HG02763 (cell line): ENCODE data around the gene MAP4K3.
A peak's percentile ranks its signal among the peaks of the same experiment; 100 is the strongest.

Experiments
- ATAC-seq: cut with Tn5 transposase; IDR thresholded peaks from one replicate; pipeline ENCODE4 v1.9.1; 2021; ENCODE audit warnings: mild to moderate bottlenecking, moderate library complexity; ENCODE audit not compliant: unreplicated experiment

The MAP4K3 gene

DNA sequence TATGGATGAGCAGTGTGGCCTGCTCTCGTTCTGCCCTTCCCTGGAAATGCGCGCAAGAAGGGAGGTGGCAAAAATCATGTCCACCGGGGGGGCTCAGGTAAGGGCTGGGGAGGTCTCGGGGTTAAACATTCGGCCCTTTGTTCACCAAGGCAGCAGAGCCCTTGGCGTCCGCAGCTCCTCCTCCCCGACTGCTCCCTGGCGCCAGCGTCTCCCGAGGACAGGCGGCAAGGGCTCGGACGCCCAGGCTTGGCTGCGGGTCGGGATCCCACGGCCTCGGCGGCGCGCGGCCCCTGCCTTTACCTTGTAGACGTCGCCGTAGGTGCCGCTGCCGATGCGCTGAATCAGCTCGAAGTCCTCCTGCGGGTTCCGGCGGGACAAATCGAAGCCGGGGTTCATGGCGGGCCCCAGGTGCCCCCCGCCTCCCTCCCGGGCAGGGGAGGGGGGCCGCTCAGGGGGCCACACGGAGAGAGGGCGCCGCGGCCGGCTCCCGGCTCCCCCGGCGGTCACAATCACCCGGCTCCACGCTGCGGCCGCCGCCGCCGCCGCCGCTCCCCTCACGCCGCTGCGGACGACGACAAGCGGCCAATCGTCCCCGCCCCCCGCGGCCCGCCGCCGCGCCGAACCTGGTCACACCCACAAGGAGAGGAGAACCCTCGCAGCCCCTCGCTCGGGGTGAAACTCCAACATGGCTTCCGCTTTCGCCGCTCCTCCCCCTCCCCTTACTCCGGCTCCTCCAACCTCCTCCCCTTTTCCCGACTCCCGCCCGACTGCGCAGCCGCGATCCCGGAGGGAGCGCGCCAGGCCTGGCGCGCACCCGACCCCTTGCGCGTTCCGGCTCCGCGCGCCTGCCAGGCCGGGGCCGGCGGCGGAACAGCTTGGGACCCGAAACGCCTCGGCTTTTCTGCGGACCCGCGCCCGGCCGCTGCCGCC lies at the start of gene MAP4K3:
Gene MAP4K3, minus strand, starts transcription at position 694 of the 930 bp plus-strand sequence. Its CDS starts 298 bp downstream, at position 396.
- peak; percentile 76 for ATAC-seq

DNA sequence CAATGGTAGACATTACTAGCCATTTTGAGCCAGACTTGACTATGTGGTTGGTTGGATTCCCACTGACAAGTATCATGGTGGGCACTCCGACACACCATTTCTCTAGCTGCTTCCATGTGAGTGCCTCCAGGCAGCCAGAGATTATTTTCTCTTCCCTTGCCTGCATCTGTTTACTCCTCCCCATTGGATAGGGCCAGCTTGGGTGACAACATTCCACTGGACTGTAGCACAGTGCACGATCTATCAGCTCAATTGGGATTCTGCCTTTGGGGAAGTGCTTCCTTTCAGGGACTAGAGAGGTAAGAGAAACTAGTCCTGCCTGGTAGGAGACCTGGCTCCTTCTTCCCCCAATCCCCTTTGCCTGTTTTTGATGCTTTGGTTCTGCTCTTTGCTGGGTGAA lies 49.0 kb upstream of the MAP4K3 start:
- ATAC-seq = no peak

DNA sequence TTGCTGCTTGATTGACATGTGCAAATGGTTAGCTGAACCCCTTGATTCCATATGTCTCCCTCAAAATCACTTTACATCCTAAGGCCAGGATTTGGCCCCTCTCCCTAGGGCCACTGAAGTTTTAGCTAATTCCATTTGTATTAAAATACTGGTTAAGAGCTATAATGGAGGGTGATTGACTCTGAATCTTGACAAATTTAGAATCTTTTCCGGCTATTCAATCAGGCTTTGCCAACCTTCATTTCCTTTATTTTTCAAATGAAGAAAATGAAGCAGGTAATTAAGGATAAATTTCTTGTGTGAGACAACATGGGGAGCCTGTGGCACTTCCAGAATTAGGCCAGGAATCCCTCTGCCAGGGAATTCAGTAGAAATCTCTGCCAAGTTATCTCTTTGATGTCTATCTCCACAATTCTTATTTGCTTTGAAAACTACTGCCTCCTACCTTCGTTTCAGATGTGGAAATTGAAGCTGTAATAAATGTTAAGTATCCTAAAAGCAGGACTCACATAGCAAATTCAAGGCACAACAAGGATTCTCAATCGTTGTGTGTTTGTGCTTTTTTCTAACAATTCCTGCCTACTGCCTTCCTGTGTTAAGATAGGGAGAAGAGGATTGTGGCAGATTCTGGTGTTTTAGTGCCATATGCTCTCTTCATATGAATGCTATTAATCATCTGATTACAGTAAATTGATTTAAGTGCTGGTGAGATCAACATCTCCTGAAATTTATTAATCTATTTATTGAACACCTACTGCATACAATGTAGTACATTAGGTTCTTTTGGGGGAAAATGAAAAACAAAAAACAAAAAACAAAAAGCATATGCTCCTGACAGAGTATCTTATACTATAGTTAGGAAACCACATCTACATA lies 47.8 kb upstream of the MAP4K3 start:
- ATAC-seq = no peak

DNA sequence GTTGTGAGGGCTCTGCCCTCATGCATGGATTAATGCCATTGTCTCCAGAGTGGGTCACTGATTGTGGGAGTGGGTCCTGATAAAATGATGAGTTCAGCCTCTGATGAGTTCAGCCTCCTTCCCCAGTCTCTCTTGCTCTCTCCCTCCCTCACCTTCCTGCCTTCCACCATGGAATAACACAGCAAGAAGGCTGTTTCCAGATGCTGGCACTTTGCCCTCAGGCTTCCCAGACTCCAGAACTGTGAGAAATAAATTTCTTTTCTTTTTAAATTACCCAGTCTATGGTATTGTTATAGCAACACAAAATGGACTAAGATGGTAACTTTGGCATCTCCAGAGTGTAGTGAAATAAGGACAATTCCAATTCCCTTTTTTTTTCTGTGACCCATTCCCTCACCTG lies 47.1 kb upstream of the MAP4K3 start:
- ATAC-seq = no peak

DNA sequence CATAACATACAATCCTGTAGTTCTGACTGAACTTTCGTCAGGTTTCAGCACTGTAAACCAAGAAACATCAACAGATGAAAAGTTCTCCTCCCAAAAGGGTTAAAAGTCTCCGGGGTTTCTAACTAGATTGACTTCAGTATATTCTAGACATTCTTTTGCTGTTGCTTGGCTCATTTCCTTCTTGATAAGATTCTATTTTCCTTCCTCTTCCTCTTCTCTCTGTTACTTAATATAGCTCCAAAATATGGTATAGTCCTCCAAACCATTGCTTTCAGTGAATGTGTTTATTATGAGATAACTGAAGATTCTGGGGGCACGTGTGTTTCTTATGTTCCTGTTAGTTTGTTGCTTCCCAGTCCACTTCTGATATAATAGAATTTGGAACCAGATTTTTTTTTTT lies 46.4 kb upstream of the MAP4K3 start:
- no peak for ATAC-seq

DNA sequence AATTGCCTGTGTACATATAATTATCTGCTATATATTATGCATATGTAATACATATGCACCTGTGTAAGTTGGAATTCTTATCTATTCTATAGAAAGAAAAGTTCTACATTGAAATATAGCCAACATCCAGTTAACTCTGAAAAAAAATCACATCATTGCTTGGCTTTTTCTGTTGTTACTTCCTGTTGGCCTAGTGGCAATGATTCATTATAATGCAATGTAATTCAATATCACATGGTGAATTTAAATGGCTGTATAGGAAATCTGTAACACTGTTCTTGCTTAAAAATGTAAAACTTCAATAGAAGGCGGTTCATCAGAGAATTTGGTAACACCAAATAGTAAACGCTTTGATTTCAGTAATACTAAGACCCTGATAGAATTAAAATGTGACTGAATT lies 44.5 kb upstream of the MAP4K3 start:
- no peak for ATAC-seq

DNA sequence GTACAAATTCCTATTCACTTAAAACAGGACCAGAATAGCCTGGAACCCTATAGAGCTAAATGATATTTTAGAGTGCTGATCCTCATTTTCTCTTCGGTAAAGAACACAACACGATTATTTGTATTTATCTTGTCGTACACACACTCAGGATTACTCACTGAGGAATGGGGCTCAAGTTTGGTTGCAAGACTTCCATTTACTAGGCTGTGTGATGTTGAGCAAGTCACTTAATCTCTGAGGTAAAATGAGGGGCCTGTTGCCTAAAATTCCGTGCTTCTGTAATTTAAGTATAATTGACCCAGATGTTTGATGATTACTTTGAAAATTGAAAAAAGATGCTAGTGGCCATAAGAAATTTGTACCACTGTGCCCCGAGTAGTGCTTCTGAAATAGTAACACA lies 42.6 kb upstream of the MAP4K3 start:
- ATAC-seq = no peak

DNA sequence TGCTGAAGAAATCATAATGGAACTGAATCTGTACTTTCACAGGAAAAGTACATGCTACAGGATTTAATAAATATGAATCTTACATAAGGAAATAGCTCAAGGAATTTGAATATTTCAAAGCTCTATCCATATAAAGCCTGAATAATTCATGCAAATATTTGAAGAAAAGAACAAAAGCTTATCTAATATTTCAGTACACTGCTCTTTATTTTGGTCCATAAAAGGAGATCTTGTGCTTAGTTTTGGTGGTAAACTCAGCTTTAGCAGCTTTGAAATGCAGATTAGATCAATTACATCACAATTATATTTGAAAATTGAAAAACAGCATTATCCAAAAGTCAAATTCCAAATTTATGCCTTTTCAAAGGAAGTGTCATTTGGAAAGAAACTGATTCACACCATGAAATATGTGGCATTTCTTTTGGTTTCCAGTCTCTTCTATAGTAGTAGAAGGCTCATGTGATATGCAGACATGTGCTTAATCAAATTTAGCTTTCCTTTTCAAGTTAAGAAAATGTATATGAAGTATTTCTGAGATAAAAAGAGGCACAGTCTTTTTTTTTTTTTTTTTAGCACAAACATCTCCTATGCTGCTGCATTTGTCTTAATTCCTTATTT lies 42.1 kb upstream of the MAP4K3 start:
- no peak for ATAC-seq

DNA sequence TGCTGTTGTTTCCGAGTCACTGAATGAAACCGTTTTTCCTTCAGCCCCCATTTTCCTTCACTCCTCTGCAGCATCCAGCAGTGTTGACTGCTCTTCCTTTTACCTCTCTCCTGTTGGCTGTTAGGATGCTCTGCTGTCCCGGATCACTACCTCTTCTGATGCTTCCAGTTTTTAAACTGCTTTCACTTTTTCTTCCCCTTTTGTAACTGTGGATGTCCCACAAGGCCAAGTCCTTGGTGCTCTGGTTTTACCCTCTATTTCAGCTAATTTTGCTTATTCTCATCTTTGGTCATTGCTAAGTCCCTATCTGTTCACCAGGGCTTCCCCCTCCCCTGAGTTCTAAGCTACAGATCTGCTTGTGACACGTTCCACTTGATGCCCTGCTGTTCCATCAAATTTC lies 39.4 kb upstream of the MAP4K3 start:
- peak; percentile 86 for ATAC-seq

DNA sequence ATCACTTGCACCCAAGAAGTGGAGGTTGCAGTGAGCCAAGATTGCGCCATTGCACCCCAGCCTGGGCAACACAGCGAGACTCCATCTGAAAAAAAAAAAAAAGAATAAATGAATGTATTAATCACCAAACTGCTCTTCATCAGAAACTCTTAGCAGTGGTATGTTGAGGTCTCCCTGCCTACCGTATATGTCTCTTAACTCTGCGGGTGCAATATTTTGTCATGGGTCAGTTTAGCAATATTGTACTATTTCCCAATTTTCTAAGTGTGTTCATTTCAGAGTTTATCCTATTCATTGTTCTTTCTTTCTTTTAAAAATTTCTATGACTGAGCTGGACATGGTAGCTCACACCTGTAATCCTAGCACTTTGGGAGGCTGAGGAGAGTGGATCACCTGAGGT lies 37.9 kb upstream of the MAP4K3 start:
- ATAC-seq = no peak

DNA sequence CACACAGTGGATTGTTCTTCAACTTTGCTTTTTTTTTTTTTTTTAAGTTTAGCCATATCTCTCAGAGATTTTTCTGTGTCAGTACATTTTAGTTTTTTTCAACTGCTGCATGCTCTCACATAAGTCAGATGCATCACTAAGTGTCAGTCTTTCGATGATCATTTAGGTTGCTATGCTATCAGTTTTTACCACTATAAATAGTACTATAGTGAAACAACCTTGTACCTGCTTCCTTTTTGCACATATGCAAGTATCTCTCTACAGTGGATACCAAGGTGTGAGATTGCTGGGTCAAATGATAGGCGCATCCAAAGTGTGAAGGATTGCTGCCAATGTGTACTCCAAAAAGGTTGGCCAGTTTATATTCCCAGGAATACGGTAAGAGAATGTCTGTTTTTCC lies 33.5 kb upstream of the MAP4K3 start:
- no peak for ATAC-seq

DNA sequence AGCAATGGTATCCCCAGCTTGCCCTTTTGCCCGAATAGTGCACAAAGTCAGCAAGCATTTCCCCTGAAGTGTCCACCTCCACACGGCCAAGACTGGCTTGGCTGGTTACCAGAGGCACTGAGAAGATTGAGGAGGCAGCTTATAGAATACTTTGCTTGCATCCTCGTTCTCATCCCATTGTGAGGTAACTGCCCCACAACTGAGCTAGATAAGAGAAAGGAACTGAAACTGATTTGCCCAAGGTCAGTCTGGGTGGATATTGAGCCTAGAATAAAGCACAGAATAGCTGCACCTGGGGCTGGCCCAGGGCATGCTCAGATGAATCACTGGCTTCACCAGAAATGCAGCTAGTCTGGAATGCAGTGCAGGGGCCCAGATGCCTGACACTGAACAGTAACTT lies 32.7 kb upstream of the MAP4K3 start:
- ATAC-seq = peak; percentile 91

DNA sequence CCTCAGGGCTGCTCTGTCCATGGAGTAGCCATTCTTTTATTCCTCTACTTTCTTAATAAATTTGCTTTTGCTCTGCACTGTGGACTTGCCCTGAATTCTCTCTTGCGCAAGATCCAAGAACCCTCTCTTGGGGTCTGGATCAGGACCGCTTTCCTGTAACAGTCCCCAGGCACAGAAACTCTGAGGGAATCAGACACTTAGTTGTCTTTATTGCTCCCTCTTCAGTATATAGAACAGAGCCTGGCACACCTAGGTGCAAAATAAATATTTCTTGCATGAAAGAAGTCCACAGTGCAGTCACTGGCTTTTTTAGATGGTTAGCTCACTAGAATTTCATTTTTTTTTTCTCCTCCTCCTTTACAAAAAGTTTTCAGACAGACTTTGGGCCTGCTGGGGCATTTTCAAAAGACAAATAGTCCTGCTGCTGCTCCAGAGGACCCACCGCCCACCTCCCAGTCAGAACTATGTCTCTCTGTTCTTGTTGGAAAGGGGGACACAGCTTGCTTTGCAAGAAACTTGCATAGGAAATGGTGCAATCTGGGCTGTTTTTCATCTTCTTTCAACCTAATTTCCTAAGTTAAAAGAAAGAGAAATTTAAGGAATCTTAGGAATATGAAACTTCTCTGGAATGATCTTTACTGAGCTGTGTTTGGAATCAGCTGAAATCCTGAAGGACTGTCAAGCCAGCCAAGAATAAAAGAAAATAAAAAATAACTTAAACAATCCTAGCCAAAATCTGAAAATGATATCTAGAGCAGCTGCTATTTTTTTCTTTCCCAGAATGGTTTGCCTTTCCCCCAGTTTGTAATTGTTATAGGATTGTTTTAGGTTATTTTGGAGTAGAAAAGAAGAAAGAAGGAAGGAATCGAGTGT lies 31.7 kb upstream of the MAP4K3 start:
- no peak for ATAC-seq

DNA sequence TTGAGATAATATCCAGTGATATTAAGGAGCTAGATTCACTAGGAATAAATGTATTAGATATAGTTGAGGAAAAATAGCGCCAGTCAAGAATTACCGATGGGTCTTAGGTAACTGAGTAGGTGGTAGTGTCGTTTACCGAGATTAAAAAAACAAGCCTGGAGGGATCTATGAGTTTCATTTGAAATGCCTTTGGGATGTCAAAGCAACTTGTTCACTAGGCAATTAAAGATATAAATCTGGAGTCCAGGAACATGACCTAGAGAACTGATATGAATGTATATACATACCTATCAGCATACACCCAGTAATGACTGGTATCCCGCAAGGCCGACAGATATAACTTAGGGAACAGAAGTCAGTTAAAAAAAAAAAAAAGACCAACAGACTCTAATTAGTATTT lies 29.2 kb upstream of the MAP4K3 start:
- ATAC-seq = no peak

DNA sequence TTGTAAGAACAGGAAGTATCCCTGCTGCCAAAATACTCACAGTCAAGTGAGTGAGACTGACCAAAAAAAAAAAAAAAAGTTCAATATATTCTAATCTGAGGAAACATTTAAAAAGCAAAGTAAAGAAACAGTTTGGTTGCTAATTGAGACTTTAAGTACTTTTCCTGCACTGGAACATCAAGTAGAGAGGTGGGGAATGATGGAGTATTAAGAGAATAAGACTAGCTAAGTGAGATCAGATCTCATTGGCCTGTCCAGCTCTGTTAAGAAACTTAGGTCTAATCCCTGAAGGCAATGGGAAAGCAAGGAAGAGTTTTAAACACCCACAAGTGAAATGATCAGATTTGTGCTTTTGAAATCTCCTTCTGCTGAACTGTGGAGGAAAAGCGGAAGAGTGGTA lies 27.8 kb upstream of the MAP4K3 start:
- ATAC-seq = no peak

DNA sequence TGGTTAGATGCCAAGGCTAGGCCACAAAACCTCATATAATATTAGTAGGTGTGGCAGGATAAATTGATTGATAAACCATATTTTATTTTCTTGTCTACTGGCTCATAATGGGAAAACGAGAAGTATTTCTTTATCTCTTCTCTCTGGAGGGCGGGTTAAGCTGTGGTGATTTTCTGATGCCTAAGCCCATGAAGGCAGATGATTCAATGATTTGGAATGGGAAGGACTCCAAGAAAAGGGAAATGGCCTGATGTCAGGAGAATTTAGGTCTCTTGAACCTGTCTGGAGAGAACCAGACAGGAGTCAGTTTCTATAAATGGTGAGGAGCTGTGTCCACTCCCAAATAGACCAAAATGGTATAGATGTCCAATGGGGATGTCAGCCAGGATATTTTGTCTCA lies 18.7 kb upstream of the MAP4K3 start:
- no peak for ATAC-seq

DNA sequence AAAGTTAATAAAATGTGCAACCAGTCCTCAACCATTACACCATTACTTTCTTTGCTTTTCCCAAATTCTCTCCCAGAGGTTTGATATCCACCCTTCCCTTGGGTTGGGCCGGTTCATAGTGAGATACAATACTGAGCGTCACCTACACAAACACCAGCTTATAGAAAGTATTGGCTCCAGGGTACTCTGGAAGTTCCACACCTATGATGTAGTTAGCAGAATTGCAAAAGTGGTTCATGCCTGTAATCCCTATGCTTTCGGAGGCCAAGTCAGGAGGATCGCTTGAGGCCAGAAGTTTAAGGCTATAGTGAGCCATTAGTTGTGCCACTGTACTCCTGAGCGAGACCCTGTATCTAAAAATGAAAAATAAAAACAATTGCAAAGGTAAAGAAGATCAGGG lies 15.3 kb upstream of the MAP4K3 start:
- no peak for ATAC-seq

DNA sequence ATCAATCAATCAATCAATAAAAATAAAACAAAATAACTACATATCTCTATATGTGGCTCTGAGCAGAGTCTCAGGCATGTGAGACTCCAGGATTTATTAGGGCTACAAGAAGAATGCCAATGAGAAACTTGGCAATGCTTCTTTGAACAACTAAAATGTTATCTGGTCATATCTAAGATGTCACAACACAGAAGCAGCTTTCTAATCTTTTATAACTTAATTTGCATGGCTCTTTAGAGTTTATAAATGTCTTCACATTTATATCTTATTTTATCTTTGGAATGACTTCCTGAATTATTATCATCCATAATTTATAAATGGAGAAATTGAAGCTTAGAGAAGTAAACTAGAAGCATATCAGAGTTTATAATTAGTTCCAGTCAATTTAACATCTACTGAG lies 14.9 kb upstream of the MAP4K3 start:
- no peak for ATAC-seq

DNA sequence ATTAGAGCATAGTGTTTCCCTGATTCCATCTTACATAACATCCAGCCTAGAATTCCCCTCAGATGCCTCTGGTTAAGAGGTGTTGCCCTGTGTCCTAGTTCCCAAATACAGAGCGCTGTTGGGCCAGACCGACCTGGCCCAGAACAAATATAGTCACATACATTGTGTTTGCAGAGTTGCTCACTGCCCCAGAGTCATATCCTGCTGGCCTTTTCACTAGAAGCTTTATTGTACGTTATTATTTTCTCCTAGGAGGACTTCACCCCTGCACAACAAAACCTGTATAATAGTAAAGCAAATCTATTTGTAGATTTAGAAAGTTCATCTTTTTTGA lies 11.1 kb upstream of the MAP4K3 start:
- no peak for ATAC-seq

DNA sequence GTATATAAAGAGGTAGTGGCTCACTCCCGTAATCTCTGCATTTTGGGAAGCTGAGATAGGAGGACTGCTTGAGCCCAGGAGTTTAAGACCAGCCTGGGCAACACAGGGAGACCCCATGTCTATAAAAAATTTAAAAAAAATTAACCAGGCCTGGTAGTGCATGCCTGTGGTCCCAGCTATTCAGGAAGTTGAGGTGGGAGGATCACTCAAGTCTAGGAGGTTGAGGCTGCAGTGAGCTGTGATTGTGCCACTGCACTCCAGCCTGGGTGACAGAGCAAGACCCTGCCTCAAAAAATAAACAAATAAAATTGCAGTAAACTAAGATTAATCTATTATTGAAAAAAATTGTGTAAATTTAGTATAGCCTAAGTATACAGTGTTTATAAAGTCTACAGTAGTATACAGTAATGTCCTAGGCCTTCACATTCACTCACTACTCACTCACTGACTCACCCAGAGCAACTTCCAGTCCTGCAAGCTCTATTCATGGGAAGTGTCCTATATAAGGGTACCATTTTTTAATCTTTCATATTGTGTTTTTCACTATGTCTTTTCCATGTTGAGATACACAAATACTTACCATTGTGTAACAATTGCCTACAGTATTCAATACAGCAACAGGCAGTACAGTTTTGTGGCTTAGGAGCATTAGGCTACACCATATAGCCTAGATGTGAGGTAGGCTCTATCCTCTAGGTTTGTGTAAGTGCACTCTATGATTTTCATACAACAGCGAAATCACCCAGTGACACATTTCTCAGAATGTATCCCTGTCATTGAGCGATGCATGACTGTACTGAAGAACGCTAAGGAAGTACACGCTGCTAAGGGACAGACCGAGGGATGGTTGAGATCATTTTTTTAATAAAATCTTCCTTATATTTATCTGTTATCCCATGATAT lies 10.4 kb upstream of the MAP4K3 start:
- ATAC-seq = no peak
